A673 (cell line): ENCODE data around the gene CTF1.

Source experiments
- EZH2 ChIP-seq: fragments of 200-600 bp; sonication (generic); IDR thresholded peaks from 2 replicates; pipeline ENCODE4 v1.6.1; 2017; ENCODE audit warnings: borderline replicate concordance, low read depth, mild to moderate bottlenecking, mixed read lengths, antibody characterized with exemption, low read length; ENCODE audit not compliant: poor library complexity, severe bottlenecking
- TF ChIP-seq, protein P1 (sequence below): fragments of 300-800, 200-600 bp; sonication (generic); conservative IDR thresholded peaks from 2 replicates; pipeline ENCODE4 v1.5.1; 2017; ENCODE audit warnings: low read depth, mild to moderate bottlenecking, antibody characterized with exemption, low read length, moderate library complexity, mixed read lengths

DNA sequence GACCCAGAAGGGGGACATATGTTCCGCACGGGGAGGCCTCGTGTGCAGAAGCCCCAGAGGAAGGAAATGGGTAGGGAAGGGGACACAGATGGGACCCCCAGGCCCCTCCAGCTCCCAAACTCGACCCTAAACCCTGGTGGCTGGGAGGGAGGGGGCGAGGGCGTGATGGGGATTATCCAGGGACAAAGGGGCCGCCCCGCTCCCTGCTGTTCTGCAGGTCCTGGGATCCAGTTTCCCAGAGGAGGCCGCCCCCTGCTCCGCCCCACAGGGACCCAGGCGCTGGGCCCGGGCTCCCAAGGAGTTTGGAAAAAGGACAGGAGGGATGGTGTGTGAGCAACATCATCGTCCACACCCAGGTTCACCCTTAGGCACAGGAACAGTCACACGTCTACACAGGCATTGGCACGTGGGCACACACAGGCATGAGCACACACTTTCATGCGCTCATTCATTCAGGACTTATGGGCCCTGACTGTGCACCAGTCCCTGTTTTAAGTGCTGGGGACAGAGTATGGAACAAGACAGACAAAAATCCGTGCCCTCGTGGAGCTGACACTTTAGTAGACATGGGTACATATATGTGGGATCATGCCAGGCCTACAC, 14.1 kb downstream of the CTF1 start:
- TF ChIP-seq, protein P1, sequence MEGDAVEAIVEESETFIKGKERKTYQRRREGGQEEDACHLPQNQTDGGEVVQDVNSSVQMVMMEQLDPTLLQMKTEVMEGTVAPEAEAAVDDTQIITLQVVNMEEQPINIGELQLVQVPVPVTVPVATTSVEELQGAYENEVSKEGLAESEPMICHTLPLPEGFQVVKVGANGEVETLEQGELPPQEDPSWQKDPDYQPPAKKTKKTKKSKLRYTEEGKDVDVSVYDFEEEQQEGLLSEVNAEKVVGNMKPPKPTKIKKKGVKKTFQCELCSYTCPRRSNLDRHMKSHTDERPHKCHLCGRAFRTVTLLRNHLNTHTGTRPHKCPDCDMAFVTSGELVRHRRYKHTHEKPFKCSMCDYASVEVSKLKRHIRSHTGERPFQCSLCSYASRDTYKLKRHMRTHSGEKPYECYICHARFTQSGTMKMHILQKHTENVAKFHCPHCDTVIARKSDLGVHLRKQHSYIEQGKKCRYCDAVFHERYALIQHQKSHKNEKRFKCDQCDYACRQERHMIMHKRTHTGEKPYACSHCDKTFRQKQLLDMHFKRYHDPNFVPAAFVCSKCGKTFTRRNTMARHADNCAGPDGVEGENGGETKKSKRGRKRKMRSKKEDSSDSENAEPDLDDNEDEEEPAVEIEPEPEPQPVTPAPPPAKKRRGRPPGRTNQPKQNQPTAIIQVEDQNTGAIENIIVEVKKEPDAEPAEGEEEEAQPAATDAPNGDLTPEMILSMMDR = no peak
- TF ChIP-seq EZH2 = no peak
